ENCODE data around the gene HLA-G. TPM values are rescaled to one million over a fixed set of nuclear protein-coding genes. Genes with fewer than 3 reads are reported as not detected.

The HLA-G gene
- total RNA-seq, 1 donor from 2014 or later, result 0.38 TPM

- TF ChIP-seq, protein P1, sequence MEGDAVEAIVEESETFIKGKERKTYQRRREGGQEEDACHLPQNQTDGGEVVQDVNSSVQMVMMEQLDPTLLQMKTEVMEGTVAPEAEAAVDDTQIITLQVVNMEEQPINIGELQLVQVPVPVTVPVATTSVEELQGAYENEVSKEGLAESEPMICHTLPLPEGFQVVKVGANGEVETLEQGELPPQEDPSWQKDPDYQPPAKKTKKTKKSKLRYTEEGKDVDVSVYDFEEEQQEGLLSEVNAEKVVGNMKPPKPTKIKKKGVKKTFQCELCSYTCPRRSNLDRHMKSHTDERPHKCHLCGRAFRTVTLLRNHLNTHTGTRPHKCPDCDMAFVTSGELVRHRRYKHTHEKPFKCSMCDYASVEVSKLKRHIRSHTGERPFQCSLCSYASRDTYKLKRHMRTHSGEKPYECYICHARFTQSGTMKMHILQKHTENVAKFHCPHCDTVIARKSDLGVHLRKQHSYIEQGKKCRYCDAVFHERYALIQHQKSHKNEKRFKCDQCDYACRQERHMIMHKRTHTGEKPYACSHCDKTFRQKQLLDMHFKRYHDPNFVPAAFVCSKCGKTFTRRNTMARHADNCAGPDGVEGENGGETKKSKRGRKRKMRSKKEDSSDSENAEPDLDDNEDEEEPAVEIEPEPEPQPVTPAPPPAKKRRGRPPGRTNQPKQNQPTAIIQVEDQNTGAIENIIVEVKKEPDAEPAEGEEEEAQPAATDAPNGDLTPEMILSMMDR (IDR thresholded peaks at IDR 0.05; ENCODE audit: unreplicated experiment), result no peak
- Mint-ChIP-seq H3K36me3 (ENCODE audit: insufficient read depth) (no peaks in the 10 kb centered on the region), H3K4me1 (ENCODE audit: low read depth) (no peaks in the 10 kb centered on the region), H3K27me3 (peaks cover 90% of the 10 kb centered on the region), H3K4me3 (ENCODE audit: low read depth) (no peak overlapping the region), H3K27ac (no peak overlapping the region), H3K9me3 (ENCODE audit: low read depth) (no peaks in the 10 kb centered on the region)
- no peak for DNase-seq (ENCODE audit: low spot score, unreplicated experiment)
Observed at GRCh38 chr6:29826271-29826670, 1.4 kb upstream of the HLA-G start.

DNA sequence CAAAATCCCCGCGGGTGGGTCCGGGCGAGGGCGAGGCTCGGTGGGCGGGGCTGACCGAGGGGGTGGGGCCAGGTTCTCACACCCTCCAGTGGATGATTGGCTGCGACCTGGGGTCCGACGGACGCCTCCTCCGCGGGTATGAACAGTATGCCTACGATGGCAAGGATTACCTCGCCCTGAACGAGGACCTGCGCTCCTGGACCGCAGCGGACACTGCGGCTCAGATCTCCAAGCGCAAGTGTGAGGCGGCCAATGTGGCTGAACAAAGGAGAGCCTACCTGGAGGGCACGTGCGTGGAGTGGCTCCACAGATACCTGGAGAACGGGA, 809 bp downstream of the HLA-G start:
- H3K27ac Mint-ChIP-seq, result no peak overlapping the region
- no peak for DNase-seq (ENCODE audit: low spot score, unreplicated experiment)
- no peaks in the 10 kb centered on the region for H3K36me3 Mint-ChIP-seq (ENCODE audit: insufficient read depth)
- TF ChIP-seq, protein P1 (IDR thresholded peaks at IDR 0.05; ENCODE audit: unreplicated experiment), result no peak
- H3K4me1 Mint-ChIP-seq (ENCODE audit: low read depth), result no peaks in the 10 kb centered on the region
- H3K4me3 Mint-ChIP-seq (ENCODE audit: low read depth), result peak overlapping the region; percentile 22
- peaks cover 92% of the 10 kb centered on the region for H3K27me3 Mint-ChIP-seq
- no peaks in the 10 kb centered on the region for H3K9me3 Mint-ChIP-seq (ENCODE audit: low read depth)

- DNase-seq (ENCODE audit: low spot score, unreplicated experiment), result no peak
- H3K27me3 Mint-ChIP-seq, result peaks cover 89% of the 10 kb centered on the region
- H3K27ac Mint-ChIP-seq, result no peak overlapping the region
- no peaks in the 10 kb centered on the region for H3K9me3 Mint-ChIP-seq (ENCODE audit: low read depth)
- no peaks in the 10 kb centered on the region for H3K4me1 Mint-ChIP-seq (ENCODE audit: low read depth)
- no peak overlapping the region for H3K4me3 Mint-ChIP-seq (ENCODE audit: low read depth)
- no peaks in the 10 kb centered on the region for H3K36me3 Mint-ChIP-seq (ENCODE audit: insufficient read depth)
- TF ChIP-seq, protein P1 (IDR thresholded peaks at IDR 0.05; ENCODE audit: unreplicated experiment), result no peak
Observed at GRCh38 chr6:29829766-29830165, 2.1 kb downstream of the HLA-G start.

DNA sequence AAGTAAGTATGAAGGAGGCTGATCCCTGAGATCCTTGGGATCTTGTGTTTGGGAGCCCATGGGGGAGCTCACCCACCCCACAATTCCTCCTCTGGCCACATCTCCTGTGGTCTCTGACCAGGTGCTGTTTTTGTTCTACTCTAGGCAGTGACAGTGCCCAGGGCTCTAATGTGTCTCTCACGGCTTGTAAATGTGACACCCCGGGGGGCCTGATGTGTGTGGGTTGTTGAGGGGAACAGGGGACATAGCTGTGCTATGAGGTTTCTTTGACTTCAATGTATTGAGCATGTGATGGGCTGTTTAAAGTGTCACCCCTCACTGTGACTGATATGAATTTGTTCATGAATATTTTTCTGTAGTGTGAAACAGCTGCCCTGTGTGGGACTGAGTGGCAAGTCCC, 2.8 kb downstream of the HLA-G start:
- TF ChIP-seq, protein P1 (IDR thresholded peaks at IDR 0.05; ENCODE audit: unreplicated experiment), result no peak
- H3K4me1 Mint-ChIP-seq (ENCODE audit: low read depth), result no peaks in the 10 kb centered on the region
- DNase-seq (ENCODE audit: low spot score, unreplicated experiment), result no peak
- H3K9me3 Mint-ChIP-seq (ENCODE audit: low read depth), result no peaks in the 10 kb centered on the region
- H3K36me3 Mint-ChIP-seq (ENCODE audit: insufficient read depth), result no peaks in the 10 kb centered on the region
- H3K27me3 Mint-ChIP-seq, result peaks cover 89% of the 10 kb centered on the region
- H3K27ac Mint-ChIP-seq, result no peak overlapping the region
- H3K4me3 Mint-ChIP-seq (ENCODE audit: low read depth), result no peak overlapping the region

GRCh38 chr6:29831776-29832175, 4.2 kb downstream of the HLA-G start:
- Mint-ChIP-seq H3K9me3 (ENCODE audit: low read depth) (no peaks in the 10 kb centered on the region), H3K27me3 (peaks cover 86% of the 10 kb centered on the region), H3K4me3 (ENCODE audit: low read depth) (no peak overlapping the region), H3K27ac (no peak overlapping the region), H3K36me3 (ENCODE audit: insufficient read depth) (no peaks in the 10 kb centered on the region), H3K4me1 (ENCODE audit: low read depth) (no peaks in the 10 kb centered on the region)
- DNase-seq (ENCODE audit: low spot score, unreplicated experiment), result no peak
- TF ChIP-seq, protein P1 (IDR thresholded peaks at IDR 0.05; ENCODE audit: unreplicated experiment), result no peak
